H54 (cell line): ENCODE data around the gene GPR132.
A peak's percentile ranks its signal among the peaks of the same experiment; 100 is the strongest.
"Not testable (repeated sequence)": the region's sequence is repeated elsewhere in the genome, so short reads cannot be mapped to it uniquely, and the experiment has no call there.

Experiments
- DNase-seq: peaks from one replicate; pipeline ENCODE4 v3.0.0; 2011; ENCODE audit warnings: low spot score, mixed read lengths; ENCODE audit not compliant: insufficient read length
- FAIRE-seq: peaks from 3 replicates; lab custom pipeline; 2011; peaks lifted over from hg19 to GRCh38; lab: Jason Lieb, UNC
- POLR2A ChIP-seq: IDR thresholded peaks from 2 replicates; pipeline ENCODE4 v1.6.1; 2011; ENCODE audit warnings: low read depth, mild to moderate bottlenecking, low read length

The GPR132 gene

GRCh38 chr14:105087963-105088811 lies 23.0 kb upstream of the GPR132 start:
- no peak for TF ChIP-seq POLR2A
- DNase-seq: peak; percentile 79
- no peak for FAIRE-seq

GRCh38 chr14:105087308-105087962 lies 22.2 kb upstream of the GPR132 start:
- no peak for DNase-seq
- FAIRE-seq: no peak
- TF ChIP-seq POLR2A: no peak; the same call in 1 of the 2 replicates

GRCh38 chr14:105086833-105087307 lies 21.6 kb upstream of the GPR132 start:
- FAIRE-seq: no peak
- DNase-seq: peak; percentile 78
- peak; percentile 7; the same call in 1 of the 2 replicates for TF ChIP-seq POLR2A

- FAIRE-seq: no peak
- no peak for DNase-seq
- TF ChIP-seq POLR2A: no peak
Observed at GRCh38 chr14:105085766-105086165, 20.5 kb upstream of the GPR132 start.

GRCh38 chr14:105084741-105085571 lies 19.7 kb upstream of the GPR132 start:
- DNase-seq: no peak
- FAIRE-seq: no peak
- TF ChIP-seq POLR2A: no peak

GRCh38 chr14:105083926-105084685 lies 18.9 kb upstream of the GPR132 start:
- DNase-seq: no peak
- no peak for TF ChIP-seq POLR2A
- no peak for FAIRE-seq

- TF ChIP-seq POLR2A: no peak
- DNase-seq (no peak), FAIRE-seq (no peak)
Observed at GRCh38 chr14:105082703-105083102, 17.5 kb upstream of the GPR132 start.

- FAIRE-seq: not testable (repeated sequence)
Observed at GRCh38 chr14:105081473-105081872, 16.2 kb upstream of the GPR132 start.

GRCh38 chr14:105080161-105080560 lies 14.9 kb upstream of the GPR132 start:
- FAIRE-seq (no peak), DNase-seq (no peak)
- TF ChIP-seq POLR2A: no peak

More at GRCh38 chr14:105081473-105081872, 16.2 kb upstream of the GPR132 start:
- not testable (repeated sequence) for DNase-seq

- DNase-seq: no peak
- no peak for FAIRE-seq
- no peak for TF ChIP-seq POLR2A
Observed at GRCh38 chr14:105078294-105078693, 13.1 kb upstream of the GPR132 start.

GRCh38 chr14:105077649-105077995 lies 12.4 kb upstream of the GPR132 start:
- FAIRE-seq (no peak), DNase-seq (no peak)
- no peak for TF ChIP-seq POLR2A

- FAIRE-seq (no peak), DNase-seq (no peak)
- no peak for TF ChIP-seq POLR2A
Observed at GRCh38 chr14:105076805-105077648, 11.8 kb upstream of the GPR132 start.
